Measurements from ENCODE around the gene GPAT2. TPM values are rescaled to one million over a fixed set of nuclear protein-coding genes. Genes with fewer than 3 reads are reported as not detected.
"Not testable (repeated sequence)": the region's sequence is repeated elsewhere in the genome, so short reads cannot be mapped to it uniquely, and the experiment has no call there.

Gene GPAT2, protein sequence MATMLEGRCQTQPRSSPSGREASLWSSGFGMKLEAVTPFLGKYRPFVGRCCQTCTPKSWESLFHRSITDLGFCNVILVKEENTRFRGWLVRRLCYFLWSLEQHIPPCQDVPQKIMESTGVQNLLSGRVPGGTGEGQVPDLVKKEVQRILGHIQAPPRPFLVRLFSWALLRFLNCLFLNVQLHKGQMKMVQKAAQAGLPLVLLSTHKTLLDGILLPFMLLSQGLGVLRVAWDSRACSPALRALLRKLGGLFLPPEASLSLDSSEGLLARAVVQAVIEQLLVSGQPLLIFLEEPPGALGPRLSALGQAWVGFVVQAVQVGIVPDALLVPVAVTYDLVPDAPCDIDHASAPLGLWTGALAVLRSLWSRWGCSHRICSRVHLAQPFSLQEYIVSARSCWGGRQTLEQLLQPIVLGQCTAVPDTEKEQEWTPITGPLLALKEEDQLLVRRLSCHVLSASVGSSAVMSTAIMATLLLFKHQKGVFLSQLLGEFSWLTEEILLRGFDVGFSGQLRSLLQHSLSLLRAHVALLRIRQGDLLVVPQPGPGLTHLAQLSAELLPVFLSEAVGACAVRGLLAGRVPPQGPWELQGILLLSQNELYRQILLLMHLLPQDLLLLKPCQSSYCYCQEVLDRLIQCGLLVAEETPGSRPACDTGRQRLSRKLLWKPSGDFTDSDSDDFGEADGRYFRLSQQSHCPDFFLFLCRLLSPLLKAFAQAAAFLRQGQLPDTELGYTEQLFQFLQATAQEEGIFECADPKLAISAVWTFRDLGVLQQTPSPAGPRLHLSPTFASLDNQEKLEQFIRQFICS
- total RNA-seq = not detected in 2 replicates
- long read RNA-seq, partial matches to known transcripts = 0 of 1 reads
- long read RNA-seq, other reads (novel, unspliced or antisense) = 1 of 1 reads

GRCh38 chr2:96034792-96035191 is at the start of gene GPAT2:
Gene GPAT2, minus strand, starts transcription at chr2:96034916. Its CDS starts 2,557 bp downstream, at chr2:96032359.
- H3K4me3 Mint-ChIP-seq (ENCODE audit: low read depth); H3K27me3 Mint-ChIP-seq; H3K36me3 Mint-ChIP-seq (ENCODE audit: insufficient read depth); H3K4me1 Mint-ChIP-seq (ENCODE audit: low read depth); DNase-seq (ENCODE audit: low spot score, unreplicated experiment); H3K9me3 Mint-ChIP-seq (ENCODE audit: low read depth); H3K27ac Mint-ChIP-seq: not testable (repeated sequence)

- Mint-ChIP-seq H3K27me3 (peaks cover 4% of the 10 kb centered on the region), H3K4me1 (ENCODE audit: low read depth) (no peaks in the 10 kb centered on the region), H3K36me3 (ENCODE audit: insufficient read depth) (no peaks in the 10 kb centered on the region), H3K9me3 (ENCODE audit: low read depth) (no peaks in the 10 kb centered on the region), H3K4me3 (ENCODE audit: low read depth) (no peak overlapping the region), H3K27ac (no peak overlapping the region)
- no peak for DNase-seq (ENCODE audit: low spot score, unreplicated experiment)
- TF ChIP-seq, protein P1, sequence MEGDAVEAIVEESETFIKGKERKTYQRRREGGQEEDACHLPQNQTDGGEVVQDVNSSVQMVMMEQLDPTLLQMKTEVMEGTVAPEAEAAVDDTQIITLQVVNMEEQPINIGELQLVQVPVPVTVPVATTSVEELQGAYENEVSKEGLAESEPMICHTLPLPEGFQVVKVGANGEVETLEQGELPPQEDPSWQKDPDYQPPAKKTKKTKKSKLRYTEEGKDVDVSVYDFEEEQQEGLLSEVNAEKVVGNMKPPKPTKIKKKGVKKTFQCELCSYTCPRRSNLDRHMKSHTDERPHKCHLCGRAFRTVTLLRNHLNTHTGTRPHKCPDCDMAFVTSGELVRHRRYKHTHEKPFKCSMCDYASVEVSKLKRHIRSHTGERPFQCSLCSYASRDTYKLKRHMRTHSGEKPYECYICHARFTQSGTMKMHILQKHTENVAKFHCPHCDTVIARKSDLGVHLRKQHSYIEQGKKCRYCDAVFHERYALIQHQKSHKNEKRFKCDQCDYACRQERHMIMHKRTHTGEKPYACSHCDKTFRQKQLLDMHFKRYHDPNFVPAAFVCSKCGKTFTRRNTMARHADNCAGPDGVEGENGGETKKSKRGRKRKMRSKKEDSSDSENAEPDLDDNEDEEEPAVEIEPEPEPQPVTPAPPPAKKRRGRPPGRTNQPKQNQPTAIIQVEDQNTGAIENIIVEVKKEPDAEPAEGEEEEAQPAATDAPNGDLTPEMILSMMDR (IDR thresholded peaks at IDR 0.05; ENCODE audit: unreplicated experiment) = no peak
Observed at GRCh38 chr2:96083989-96084857, 49.5 kb upstream of the GPAT2 start.

DNA sequence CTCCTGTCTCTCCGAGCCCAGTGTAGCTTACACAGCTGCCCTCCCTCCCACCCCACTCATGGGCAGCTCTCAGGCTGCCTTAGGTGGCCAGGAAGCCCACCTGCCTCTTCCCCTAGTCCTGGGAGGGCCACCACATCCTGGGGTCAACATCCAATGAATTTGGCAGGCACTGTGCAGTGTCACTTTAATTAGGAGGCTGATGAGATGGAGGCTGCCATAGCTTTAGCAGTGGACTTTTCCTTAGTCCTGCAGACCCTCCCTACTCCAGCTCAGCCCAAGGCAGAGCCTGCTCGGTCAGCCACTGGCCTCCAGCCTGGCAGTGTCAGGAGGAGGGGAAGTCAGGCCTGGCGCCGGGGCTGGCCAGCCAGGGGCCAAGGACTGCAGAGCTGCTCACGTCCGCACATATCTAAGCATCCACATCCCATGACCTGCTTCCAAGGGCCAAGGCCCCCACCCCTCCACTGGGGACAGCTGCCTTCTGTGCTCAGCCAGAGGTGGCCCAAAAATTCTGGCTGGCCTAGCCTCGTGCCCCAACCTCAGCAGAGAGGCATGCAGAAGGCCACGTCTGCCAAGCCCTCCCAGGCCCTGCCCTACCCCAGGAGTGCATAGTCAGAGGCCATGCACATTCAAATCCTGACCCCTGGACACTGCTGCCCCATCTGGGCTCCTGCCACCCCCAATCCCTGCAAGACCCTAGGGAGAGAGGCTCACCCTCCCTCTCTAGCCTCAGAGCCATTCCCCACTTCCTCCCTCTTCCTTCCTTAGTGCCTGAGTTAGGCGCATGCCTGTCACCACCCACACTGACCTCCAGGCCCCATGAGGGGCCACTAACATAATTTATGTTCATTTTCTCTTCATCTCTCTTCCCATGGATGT is 48.6 kb upstream of the GPAT2 start:
- no peak overlapping the region for H3K27ac Mint-ChIP-seq

DNA sequence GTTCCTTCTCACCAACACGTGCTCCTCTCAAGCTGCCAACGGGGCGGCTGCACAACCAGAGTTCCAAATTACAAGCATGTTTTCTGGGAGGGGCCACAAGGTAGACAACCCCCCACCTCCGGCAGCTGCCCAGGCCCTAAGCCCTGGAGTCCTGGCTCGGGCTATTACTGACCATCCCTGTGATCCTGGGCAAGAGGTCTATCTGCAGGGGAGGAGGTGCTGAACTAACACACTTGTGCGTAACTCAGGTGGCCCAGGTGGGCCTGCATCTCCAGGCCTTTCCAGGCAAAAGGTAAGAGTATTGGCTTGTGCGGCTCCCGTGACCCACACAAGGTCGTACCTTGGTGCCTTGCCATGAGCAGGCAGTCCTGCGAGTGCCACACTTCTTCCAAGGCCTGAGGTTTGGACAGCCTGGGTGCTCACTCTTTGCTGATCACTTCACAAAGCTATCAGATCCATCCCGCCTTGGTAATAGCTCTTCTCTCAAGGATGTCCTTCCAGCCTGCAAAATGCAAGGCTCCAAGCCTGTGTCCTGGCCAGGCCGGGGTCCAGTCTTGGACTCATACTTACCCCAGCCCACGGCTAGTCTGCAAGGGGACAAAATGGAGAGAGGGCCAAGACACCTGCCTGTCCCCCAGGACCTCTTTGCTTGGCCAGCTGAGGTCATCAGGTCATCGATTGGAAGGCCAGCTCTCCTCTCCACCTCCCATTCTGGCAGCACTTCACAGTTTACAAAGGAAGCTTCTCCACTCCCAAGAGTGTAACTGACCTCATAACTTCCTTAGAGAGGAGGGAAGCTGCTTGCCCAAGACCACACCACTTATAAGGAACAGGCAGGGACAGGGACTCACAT is 47.7 kb upstream of the GPAT2 start:
- DNase-seq (ENCODE audit: low spot score, unreplicated experiment) = no peak
- H3K36me3 Mint-ChIP-seq (ENCODE audit: insufficient read depth) = no peaks in the 10 kb centered on the region
- no peaks in the 10 kb centered on the region for H3K9me3 Mint-ChIP-seq (ENCODE audit: low read depth)
- peaks cover 4% of the 10 kb centered on the region for H3K27me3 Mint-ChIP-seq
- no peaks in the 10 kb centered on the region for H3K4me1 Mint-ChIP-seq (ENCODE audit: low read depth)
- H3K4me3 Mint-ChIP-seq (ENCODE audit: low read depth) = no peak overlapping the region
- no peak overlapping the region for H3K27ac Mint-ChIP-seq
- TF ChIP-seq, protein P1 (IDR thresholded peaks at IDR 0.05; ENCODE audit: unreplicated experiment) = no peak

More for the DNA sequence above, 48.6 kb upstream of the GPAT2 start:
- Mint-ChIP-seq H3K4me1 (ENCODE audit: low read depth) (no peaks in the 10 kb centered on the region), H3K27me3 (peaks cover 4% of the 10 kb centered on the region), H3K4me3 (ENCODE audit: low read depth) (no peak overlapping the region), H3K36me3 (ENCODE audit: insufficient read depth) (no peaks in the 10 kb centered on the region), H3K9me3 (ENCODE audit: low read depth) (no peaks in the 10 kb centered on the region)
- TF ChIP-seq, protein P1 (IDR thresholded peaks at IDR 0.05; ENCODE audit: unreplicated experiment) = no peak
- DNase-seq (ENCODE audit: low spot score, unreplicated experiment) = no peak
